GM19455 (cell line): ENCODE data around the gene A3GALT2.

Source experiments
- ATAC-seq: cut with Tn5 transposase; IDR thresholded peaks from one replicate; pipeline ENCODE4 v1.9.1; 2021; ENCODE audit not compliant: unreplicated experiment

A3GALT2 gene

GRCh38 chr1:33350611-33351280 lies 29.8 kb upstream of the A3GALT2 start:
- ATAC-seq: no peak

GRCh38 chr1:33349778-33350610 lies 29.1 kb upstream of the A3GALT2 start:
- peak; percentile 80 for ATAC-seq

GRCh38 chr1:33349081-33349759 lies 28.3 kb upstream of the A3GALT2 start:
- peak; percentile 33 for ATAC-seq

GRCh38 chr1:33348676-33349080 lies 27.8 kb upstream of the A3GALT2 start:
- ATAC-seq: no peak

GRCh38 chr1:33348194-33348593 lies 27.3 kb upstream of the A3GALT2 start:
- no peak for ATAC-seq

GRCh38 chr1:33347650-33347992 lies 26.7 kb upstream of the A3GALT2 start:
- no peak for ATAC-seq

GRCh38 chr1:33346927-33347649 lies 26.2 kb upstream of the A3GALT2 start:
- no peak for ATAC-seq

GRCh38 chr1:33346533-33346926 lies 25.6 kb upstream of the A3GALT2 start:
- no peak for ATAC-seq

- no peak for ATAC-seq
Observed at GRCh38 chr1:33344896-33345560, 24.1 kb upstream of the A3GALT2 start.

- no peak for ATAC-seq
Observed at GRCh38 chr1:33343539-33343938, 22.6 kb upstream of the A3GALT2 start.

- no peak for ATAC-seq
Observed at GRCh38 chr1:33342041-33342723, 21.3 kb upstream of the A3GALT2 start.

- no peak for ATAC-seq
Observed at GRCh38 chr1:33341190-33341589, 20.3 kb upstream of the A3GALT2 start.

- no peak for ATAC-seq
Observed at GRCh38 chr1:33339413-33339812, 18.5 kb upstream of the A3GALT2 start.

- no peak for ATAC-seq
Observed at GRCh38 chr1:33338440-33339211, 17.7 kb upstream of the A3GALT2 start.

GRCh38 chr1:33338048-33338439 lies 17.1 kb upstream of the A3GALT2 start:
- ATAC-seq: no peak

GRCh38 chr1:33337441-33337840 lies 16.5 kb upstream of the A3GALT2 start:
- no peak for ATAC-seq

- ATAC-seq: no peak
Observed at GRCh38 chr1:33336580-33336979, 15.7 kb upstream of the A3GALT2 start.

GRCh38 chr1:33335020-33335419 lies 14.1 kb upstream of the A3GALT2 start:
- ATAC-seq: no peak

GRCh38 chr1:33334081-33334552 lies 13.2 kb upstream of the A3GALT2 start:
- no peak for ATAC-seq
